Activated CD4-positive, alpha-beta T cell treated with anti-CD3 and anti-CD28 coated beads, Interleukin-2, amount 10 ng/mL, durations not matched to agents 24 days and 14 days (primary cell): ENCODE measurements around the gene RAB3D. TPM values are rescaled to one million over a fixed set of nuclear protein-coding genes. Genes with fewer than 3 reads are reported as not detected.
A peak's percentile ranks its signal among the peaks of the same experiment; 100 is the strongest.

Experiments used
- DNase-seq: peaks from one replicate; pipeline ENCODE4 v3.0.0; 2022
- H3K27ac Mint-ChIP-seq: one replicate; pipeline ENCODE4 v1.8.0; 2022; ENCODE audit warnings: mild to moderate bottlenecking, mixed read lengths
- H3K27me3 Mint-ChIP-seq: one replicate; pipeline ENCODE4 v1.8.0; 2022; ENCODE audit warnings: mixed read lengths
- H3K36me3 Mint-ChIP-seq: one replicate; pipeline ENCODE4 v1.8.0; 2022; ENCODE audit warnings: low read depth, mild to moderate bottlenecking, mixed read lengths
- H3K4me1 Mint-ChIP-seq: one replicate; pipeline ENCODE4 v1.8.0; 2021; ENCODE audit warnings: mixed read lengths
- H3K4me3 Mint-ChIP-seq: one replicate; pipeline ENCODE4 v1.8.0; 2022; ENCODE audit warnings: mild to moderate bottlenecking, moderate library complexity, mixed read lengths
- H3K9me3 Mint-ChIP-seq: one replicate; pipeline ENCODE4 v1.8.0; 2021; ENCODE audit warnings: mixed read lengths
- intact Hi-C: fragments of 100-400 bp; cut with micrococcal nuclease; formaldehyde crosslinking; loops from one replicate; pipeline ENCODE4 v1.15.1; 2023
- total RNA-seq: library from RNA; stranded (reverse); gene quantifications from 2 replicates; pipeline ENCODE4 v1.2.3, GENCODE V29; 2022

The RAB3D gene
- total RNA-seq, 1 donor from 2014 or later: 5.7 TPM

GRCh38 chr19:11375143-11375948, 35.9 kb upstream of the RAB3D start:
- no peak overlapping the region for H3K27ac Mint-ChIP-seq
- no peaks in the 10 kb centered on the region for H3K27me3 Mint-ChIP-seq
- H3K4me3 Mint-ChIP-seq: no peak overlapping the region
- intact Hi-C loops: loop anchor here (1.0 to 2.0 kb wide), 2 partner anchors 60 to 129 kb away; partner anchors contain the start of genes ODAD3, PRKCSH and ZNF653
- peaks cover 32% of the 10 kb centered on the region for H3K4me1 Mint-ChIP-seq
- H3K36me3 Mint-ChIP-seq: peaks cover 17% of the 10 kb centered on the region
- no peaks in the 10 kb centered on the region for H3K9me3 Mint-ChIP-seq
- peak; percentile 94 for DNase-seq

DNA sequence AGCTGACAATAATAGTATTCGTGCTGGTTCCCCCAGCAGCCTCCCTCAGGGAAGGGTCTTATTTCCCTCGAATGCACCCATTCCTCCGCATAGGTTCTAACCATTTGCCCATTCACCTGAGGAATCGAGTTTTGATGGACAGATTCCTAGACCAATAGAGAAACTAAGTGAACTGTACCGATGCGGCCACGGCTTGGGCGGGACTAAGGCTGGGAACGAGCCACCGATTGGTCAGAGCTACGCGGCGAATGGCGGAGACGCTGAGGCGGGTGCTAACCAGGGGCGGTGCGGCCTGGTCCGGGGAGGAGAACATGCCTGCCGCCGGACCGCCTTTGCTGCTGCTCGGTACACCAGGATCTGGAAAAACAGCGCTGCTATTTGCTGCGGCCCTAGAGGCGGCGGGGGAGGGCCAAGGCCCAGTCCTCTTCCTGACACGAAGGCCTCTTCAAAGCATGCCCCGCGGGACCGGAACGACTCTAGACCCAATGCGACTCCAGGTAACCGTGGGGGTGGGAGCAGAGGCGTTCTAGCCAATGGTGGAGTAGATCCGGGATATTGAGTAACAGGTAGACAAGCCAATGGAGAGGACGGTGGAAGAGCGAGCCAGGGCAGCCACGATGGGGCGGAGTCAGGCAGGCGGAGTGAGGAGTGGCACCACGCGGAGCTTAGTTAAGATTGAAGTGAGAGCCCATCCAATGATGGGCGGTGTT, 35.1 kb upstream of the RAB3D start, which contains the start of gene SWSAP1:
TSS of gene SWSAP1 (plus strand) at position 234 of the 710 bp plus-strand sequence. CDS start at position 249, 15 bp downstream.
- DNase-seq: peak; percentile 99
- no peak within 1 kb of the TSS for H3K27ac Mint-ChIP-seq
- H3K4me3 Mint-ChIP-seq: no peak within 1 kb of the TSS
- no peaks in the 10 kb centered on the region for H3K27me3 Mint-ChIP-seq
- H3K36me3 Mint-ChIP-seq: peaks cover 14% of the 10 kb centered on the region
- H3K9me3 Mint-ChIP-seq: no peaks in the 10 kb centered on the region
- intact Hi-C loops: loop anchor here (1.0 to 2.0 kb wide), 3 partner anchors 28 to 130 kb away; partner anchors contain the start of genes CCDC159, ODAD3, PRKCSH and TMEM205
- H3K4me1 Mint-ChIP-seq: peaks cover 25% of the 10 kb centered on the region

DNA sequence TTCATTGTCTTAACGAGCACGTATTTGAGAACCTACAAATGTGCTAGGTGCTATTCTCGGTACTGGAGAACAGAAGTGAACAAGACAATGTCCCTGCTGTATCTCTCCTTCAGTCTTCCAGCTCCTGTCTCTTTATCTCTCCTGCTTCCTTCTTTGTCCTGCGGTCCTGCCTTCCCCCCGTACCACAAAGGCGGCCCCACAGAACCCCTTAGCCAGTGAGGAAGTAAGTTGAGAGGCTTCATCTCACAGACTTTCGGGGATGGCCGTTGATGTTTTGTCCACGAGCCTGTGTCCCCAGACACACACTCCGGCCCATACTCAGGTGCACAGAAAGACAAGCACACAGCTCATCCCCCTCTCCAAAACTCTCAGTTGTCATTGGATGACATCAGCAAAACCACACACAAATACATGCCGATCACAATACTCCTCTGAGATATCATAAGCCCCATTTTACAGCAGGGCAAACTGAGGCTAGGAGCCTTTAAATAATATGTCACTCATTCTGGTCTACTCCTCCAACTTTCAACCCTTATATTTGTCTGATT, 34.5 kb upstream of the RAB3D start:
- peaks cover 27% of the 10 kb centered on the region for H3K4me1 Mint-ChIP-seq
- H3K36me3 Mint-ChIP-seq: peaks cover 20% of the 10 kb centered on the region
- intact Hi-C loops: loop anchor here (1.0 to 2.0 kb wide), 2 partner anchors 28 to 131 kb away; partner anchors contain the start of genes CCDC159, TMEM205 and ZNF653
- no peak overlapping the region for H3K4me3 Mint-ChIP-seq
- H3K9me3 Mint-ChIP-seq: no peaks in the 10 kb centered on the region
- no peak overlapping the region for H3K27ac Mint-ChIP-seq
- DNase-seq: no peak
- H3K27me3 Mint-ChIP-seq: no peaks in the 10 kb centered on the region

DNA sequence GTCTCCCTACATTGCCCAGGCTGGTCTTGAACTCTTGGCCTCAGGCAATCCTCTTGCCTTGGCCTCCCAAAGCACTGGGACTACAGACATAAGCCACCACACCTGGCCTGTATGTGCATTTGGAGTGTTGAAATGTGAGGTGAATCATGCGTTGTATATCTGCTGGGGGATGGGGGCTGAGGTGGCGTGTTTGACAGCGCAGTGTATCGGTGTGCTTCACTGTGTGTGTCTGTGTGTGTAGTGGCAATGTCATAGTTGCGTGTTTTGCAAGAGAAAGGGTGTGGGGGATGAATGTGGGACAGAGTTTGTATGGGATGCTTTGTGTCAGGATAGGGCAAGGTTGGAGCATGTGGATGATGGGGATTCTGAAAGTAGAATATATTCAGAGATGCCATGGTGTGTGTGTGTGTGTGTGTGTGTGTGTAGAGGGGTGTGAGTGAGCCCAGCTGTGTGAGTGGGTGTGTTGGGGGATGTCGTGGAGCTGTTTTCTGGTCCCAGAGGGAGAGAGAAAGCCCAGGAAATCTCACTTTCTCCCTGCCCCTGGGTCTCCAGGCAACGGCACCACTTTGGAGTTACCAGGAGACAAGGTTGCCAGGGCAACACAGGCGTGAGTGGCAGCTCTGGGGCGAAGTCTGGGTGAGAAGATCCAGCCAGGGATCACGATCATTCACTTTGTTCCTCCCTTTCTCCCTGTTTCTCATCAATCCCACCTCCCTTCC, 33.9 kb upstream of the RAB3D start:
- peak overlapping the region; percentile 29 for H3K27ac Mint-ChIP-seq
- intact Hi-C loops: no loop called here
- H3K4me3 Mint-ChIP-seq: no peak overlapping the region

DNA sequence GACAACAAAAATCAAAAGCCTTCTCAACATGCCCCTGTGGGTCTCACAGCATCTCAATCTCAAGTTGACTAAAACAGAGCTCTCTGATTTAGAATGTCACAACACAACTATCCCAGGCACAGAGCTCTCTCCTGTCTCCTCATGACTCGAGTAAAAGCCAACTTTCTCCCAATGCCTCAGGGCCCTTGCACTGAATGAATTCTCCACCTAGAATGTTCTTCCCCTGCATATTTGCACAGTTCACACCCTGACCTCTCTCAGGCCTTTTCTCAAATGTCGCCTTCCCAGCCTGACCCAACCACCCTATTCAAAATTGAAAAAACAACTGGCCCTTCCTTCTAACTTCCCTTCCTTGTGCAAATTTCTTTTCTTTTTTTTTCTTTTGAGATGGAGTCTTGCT, 31.3 kb upstream of the RAB3D start:
- Mint-ChIP-seq H3K36me3 (peaks cover 19% of the 10 kb centered on the region), H3K27me3 (no peaks in the 10 kb centered on the region), H3K4me1 (peaks cover 7% of the 10 kb centered on the region), H3K27ac (no peak overlapping the region), H3K9me3 (no peaks in the 10 kb centered on the region), H3K4me3 (no peak overlapping the region)
- intact Hi-C loops: no loop called here
- DNase-seq: no peak

More for the DNA sequence above, 33.9 kb upstream of the RAB3D start:
- peaks cover 22% of the 10 kb centered on the region for H3K36me3 Mint-ChIP-seq
- DNase-seq: no peak
- H3K27me3 Mint-ChIP-seq: no peaks in the 10 kb centered on the region
- no peaks in the 10 kb centered on the region for H3K9me3 Mint-ChIP-seq
- H3K4me1 Mint-ChIP-seq: peaks cover 23% of the 10 kb centered on the region

- Mint-ChIP-seq H3K9me3 (no peaks in the 10 kb centered on the region), H3K27me3 (no peaks in the 10 kb centered on the region), H3K4me3 (no peak overlapping the region), H3K27ac (no peak overlapping the region), H3K4me1 (peaks cover 2% of the 10 kb centered on the region), H3K36me3 (peaks cover 19% of the 10 kb centered on the region)
- intact Hi-C loops: no loop called here
- no peak for DNase-seq
Measured at GRCh38 chr19:11367528-11367927, 28.1 kb upstream of the RAB3D start.

GRCh38 chr19:11365557-11366117, 26.2 kb upstream of the RAB3D start:
- peaks cover 15% of the 10 kb centered on the region for H3K36me3 Mint-ChIP-seq
- no peak overlapping the region for H3K27ac Mint-ChIP-seq
- DNase-seq: no peak
- no peak overlapping the region for H3K4me3 Mint-ChIP-seq
- intact Hi-C loops: no loop called here
- peaks cover 2% of the 10 kb centered on the region for H3K4me1 Mint-ChIP-seq
- no peaks in the 10 kb centered on the region for H3K9me3 Mint-ChIP-seq
- no peaks in the 10 kb centered on the region for H3K27me3 Mint-ChIP-seq

GRCh38 chr19:11364935-11365334, 25.5 kb upstream of the RAB3D start:
- intact Hi-C loops: no loop called here
- Mint-ChIP-seq H3K27ac (no peak overlapping the region), H3K27me3 (no peaks in the 10 kb centered on the region), H3K9me3 (no peaks in the 10 kb centered on the region), H3K4me1 (peaks cover 2% of the 10 kb centered on the region), H3K36me3 (peaks cover 14% of the 10 kb centered on the region), H3K4me3 (no peak overlapping the region)
- no peak for DNase-seq

GRCh38 chr19:11364296-11364904, 24.9 kb upstream of the RAB3D start:
- Mint-ChIP-seq H3K36me3 (peaks cover 11% of the 10 kb centered on the region), H3K27ac (no peak overlapping the region), H3K4me3 (no peak overlapping the region), H3K9me3 (no peaks in the 10 kb centered on the region), H3K27me3 (no peaks in the 10 kb centered on the region), H3K4me1 (peaks cover 2% of the 10 kb centered on the region)
- intact Hi-C loops: no loop called here
- DNase-seq: no peak

DNA sequence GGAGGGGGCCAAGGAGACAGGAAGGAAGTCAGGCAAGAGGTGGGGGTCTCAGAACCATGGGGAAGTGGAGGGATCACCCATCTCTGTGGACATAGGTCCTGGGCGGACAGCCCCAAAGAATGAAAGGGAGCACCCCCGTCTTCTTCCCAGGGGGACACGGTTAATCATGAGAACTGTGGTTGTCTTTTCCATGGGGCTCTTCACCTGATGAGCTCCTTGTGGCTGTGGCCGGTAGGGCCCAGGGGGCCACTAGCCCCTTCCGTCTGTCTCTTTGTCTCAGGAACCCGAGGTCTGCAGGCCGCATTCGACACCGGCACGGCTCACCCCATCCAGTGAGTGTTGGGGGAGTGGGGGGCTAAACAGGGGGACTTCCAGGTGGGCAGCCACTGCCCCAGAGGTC, 24.4 kb upstream of the RAB3D start:
- H3K4me1 Mint-ChIP-seq: no peaks in the 10 kb centered on the region
- H3K27ac Mint-ChIP-seq: no peak overlapping the region
- peaks cover 8% of the 10 kb centered on the region for H3K36me3 Mint-ChIP-seq
- no peak overlapping the region for H3K4me3 Mint-ChIP-seq
- peaks cover 2% of the 10 kb centered on the region for H3K27me3 Mint-ChIP-seq
- DNase-seq: no peak
- intact Hi-C loops: no loop called here
- no peaks in the 10 kb centered on the region for H3K9me3 Mint-ChIP-seq

GRCh38 chr19:11361771-11362731, 22.6 kb upstream of the RAB3D start:
- Mint-ChIP-seq H3K36me3 (no peaks in the 10 kb centered on the region), H3K4me3 (no peak overlapping the region), H3K9me3 (no peaks in the 10 kb centered on the region), H3K27ac (no peak overlapping the region), H3K4me1 (no peaks in the 10 kb centered on the region), H3K27me3 (peaks cover 2% of the 10 kb centered on the region)
- intact Hi-C loops: no loop called here
- DNase-seq: no peak
